GM12878 (cell line): ENCODE measurements around the gene HIF3A. TPM values are rescaled to one million over a fixed set of nuclear protein-coding genes. Genes with fewer than 3 reads are reported as not detected.

Experiments used
- ATAC-seq: fragments of 200-7000 bp; cut with Tn5 transposase; 3 replicates; pipeline ENCODE4 v1.9.1; 2020; ENCODE audit warnings: mild to moderate bottlenecking, moderate library complexity
- BruUV-seq: library from RNA; stranded (reverse); fragments of 400-500 nt; replicated peaks from 2 replicates; lab custom pipeline; 2021; lab: Mats Ljungman, UMichigan
- CTCF ChIA-PET: fragments of 300-600 bp; sonication (Branson Sonifier 250); formaldehyde crosslinking; extraction: SDS; loops from one replicate; lab custom pipeline; 2021; ENCODE audit warnings: inconsistent platforms; lab: Yijun Ruan, JAX
- POLR2A ChIA-PET: fragments of 350-600 bp; formaldehyde crosslinking; extraction: SDS; loops from one replicate; lab custom pipeline; 2021; ENCODE audit warnings: inconsistent platforms; lab: Charles Lee
- RAD21 ChIA-PET: fragments of 300-600 bp; sonication (Branson Sonifier 250); formaldehyde crosslinking; loops from one replicate; lab custom pipeline; 2023; ENCODE audit warnings: antibody characterized with exemption; ENCODE audit not compliant: unreplicated experiment; lab: Charles Lee
- SMC1A ChIA-PET: fragments of 300-600 bp; sonication (Branson Sonifier 250); formaldehyde crosslinking; loops from one replicate; lab custom pipeline; 2023; ENCODE audit not compliant: unreplicated experiment, uncharacterized antibody; lab: Charles Lee
- DNase-seq: peaks from one replicate; pipeline ENCODE4 v3.0.0-alpha.2; 2011; ENCODE audit warnings: low read depth, low spot score
- FAIRE-seq: peaks from 3 replicates; lab custom pipeline; 2011; peaks lifted over from hg19 to GRCh38; lab: Jason Lieb, UNC
- H2AFZ ChIP-seq: 2 replicates; pipeline ENCODE4 v1.6.0; 2011; ENCODE audit warnings: low read depth, low read length, control low read depth; ENCODE audit not compliant: control insufficient read depth
- H3K27ac ChIP-seq: 2 replicates; pipeline ENCODE4 v1.5.1; 2011; ENCODE audit warnings: control low read depth; ENCODE audit not compliant: control insufficient read depth, insufficient read depth
- H3K27me3 ChIP-seq, 2 experiments: replicated peaks in 1 of 2; 2 replicates each; pipeline versions ENCODE4 v1.6.0 to v1.6.1; 2011; ENCODE audit warnings: low read length in 1 of 2; ENCODE audit not compliant: control insufficient read depth in 2 of 2, insufficient read depth in 2 of 2
- H3K36me3 ChIP-seq, 2 experiments: 2 replicates each; pipeline ENCODE4 v1.5.1; 2011; ENCODE audit warnings: low read length in 1 of 2; ENCODE audit not compliant: control insufficient read depth in 2 of 2, insufficient read depth in 2 of 2
- H3K4me1 ChIP-seq: 2 replicates; pipeline ENCODE4 v1.6.1; 2011; ENCODE audit warnings: mild to moderate bottlenecking, low read length, moderate library complexity, mixed read lengths; ENCODE audit not compliant: control insufficient read depth, insufficient read depth
- H3K4me2 ChIP-seq: 2 replicates; pipeline ENCODE4 v1.6.0; 2011; ENCODE audit warnings: control low read depth; ENCODE audit not compliant: control insufficient read depth, insufficient read depth
- H3K4me3 ChIP-seq: fragments of 200-600 bp; sonication (generic); 2 replicates; pipeline ENCODE4 v1.5.1; 2016
- H3K79me2 ChIP-seq: 2 replicates; pipeline ENCODE4 v1.6.0; 2011; ENCODE audit warnings: low read length; ENCODE audit not compliant: control insufficient read depth, insufficient read depth
- H3K9ac ChIP-seq: 2 replicates; pipeline ENCODE4 v1.8.0; 2011; ENCODE audit warnings: low read length, control low read depth, mixed read lengths; ENCODE audit not compliant: control insufficient read depth, insufficient read depth
- H3K9me3 ChIP-seq: replicated peaks from 3 replicates; pipeline ENCODE4 v1.5.1; 2011; ENCODE audit warnings: mild to moderate bottlenecking, low read length; ENCODE audit not compliant: control insufficient read depth, insufficient read depth
- H4K20me1 ChIP-seq: 2 replicates; pipeline ENCODE4 v1.6.0; 2011; ENCODE audit not compliant: control insufficient read depth, insufficient read depth
- BCL11A ChIP-seq: IDR thresholded peaks from 2 replicates; pipeline ENCODE4 v1.6.1; 2011; ENCODE audit warnings: low read depth, low read length
- BRCA1 ChIP-seq: IDR thresholded peaks from 2 replicates; pipeline ENCODE4 v1.6.1; 2011; ENCODE audit warnings: low read depth, low read length, improper control_type of control experiment
- KAT2A ChIP-seq: conservative IDR thresholded peaks from 2 replicates; pipeline ENCODE4 v1.6.1; 2011; ENCODE audit warnings: low read depth, low read length; ENCODE audit not compliant: control insufficient read depth
- MYC ChIP-seq: IDR thresholded peaks from 2 replicates; pipeline ENCODE4 v1.6.1; 2011; ENCODE audit warnings: mild to moderate bottlenecking, low read length, moderate library complexity, inconsistent platforms; ENCODE audit not compliant: insufficient read depth, insufficient replicate concordance, insufficient read length, severe bottlenecking
- NFIC ChIP-seq: IDR thresholded peaks from 2 replicates; pipeline ENCODE4 v1.6.1; 2012; ENCODE audit warnings: low read depth, mild to moderate bottlenecking, inconsistent platforms, low read length, moderate library complexity
- SIN3A ChIP-seq: IDR thresholded peaks from 2 replicates; pipeline ENCODE4 v1.6.1; 2012; ENCODE audit warnings: low read depth, low read length, improper control_type of control experiment
- SMARCA5 ChIP-seq: fragments of 450-650 bp; IDR thresholded peaks from 2 replicates; pipeline ENCODE4 v1.6.1; 2017; ENCODE audit warnings: mild to moderate bottlenecking
- SP1 ChIP-seq: IDR thresholded peaks from one replicate; pipeline ENCODE4 v1.6.1; 2011; ENCODE audit warnings: low read depth, low read length
- ZSCAN29 ChIP-seq: fragments of 450-650 bp; IDR thresholded peaks from 2 replicates; pipeline ENCODE4 v1.6.1; 2017; ENCODE audit warnings: mild to moderate bottlenecking, moderate library complexity
- ZZZ3 ChIP-seq: IDR thresholded peaks from 2 replicates; pipeline ENCODE4 v1.6.1; 2011; ENCODE audit warnings: low read depth; ENCODE audit not compliant: control insufficient read depth, insufficient read length
- WGBS: methylation state at CpG from one replicate; pipeline ENCODE4 v1.1.6; 2016; ENCODE audit warnings: low lambda C conversion rate; ENCODE audit not compliant: insufficient replicate concordance, insufficient coverage; ENCODE audit errors: missing lambda C conversion rate; 5-methylcytosine and 5-hydroxymethylcytosine counted together
- in situ Hi-C: fragments of 300-500 bp; cut with MboI; formaldehyde crosslinking; loops from 9 replicates; pipeline ENCODE4 v1.14.3; 2018; ENCODE audit warnings: mixed read lengths
- intact Hi-C: fragments of 100-400 bp; cut with micrococcal nuclease; formaldehyde crosslinking; loops from one replicate; pipeline ENCODE4 v1.14.2; 2022; ENCODE audit not compliant: unreplicated experiment
- polyA plus RNA-seq, 11 experiments: library from polyadenylated mRNA; depleted of rRNA in 4 of 11; unstranded in 6 of 11; stranded (reverse) in 5 of 11; fragments of >200 nt; fragmentation: Nextera tagmentation in 4 of 11; fragmentation: Illumina TruSeq in 1 of 11; extraction: Ambion mirVana in 4 of 11; extraction: Trizol in 1 of 11; gene quantifications; 1 replicate in 1 of 11; 2 replicates in 10 of 11; pipeline versions ENCODE4 v1.2.1 to v1.2.3, GENCODE V29; 2011 to 2016; ENCODE audit warnings: inconsistent platforms in 2 of 11, missing spikeins in 2 of 11, low read depth in 1 of 11
- total RNA-seq, 4 experiments: library from RNA; depleted of rRNA in 3 of 4; stranded (reverse); fragments of >200 nt in 3 of 4; fragmentation: Illumina TruSeq in 1 of 4; extraction: Trizol in 1 of 4; gene quantifications; 2 replicates each; pipeline versions ENCODE4 v1.2.1 to v1.2.3, GENCODE V29; 2013 to 2021
- TF ChIP-seq, protein P1 (sequence below): fragments of 450-650 bp; IDR thresholded peaks from 2 replicates; pipeline ENCODE4 v1.6.1; 2017; ENCODE audit warnings: mild to moderate bottlenecking, moderate library complexity
- TF ChIP-seq, protein P2 (sequence below): fragments of 450-650 bp; formaldehyde crosslinking; IDR thresholded peaks from 2 replicates; pipeline ENCODE4 v1.5.0; 2022; ENCODE audit warnings: mild to moderate bottlenecking, missing genetic modification characterization
- TF ChIP-seq, protein P3 (sequence below): fragments of 450-650 bp; IDR thresholded peaks from 2 replicates; pipeline ENCODE4 v1.6.1; 2017; ENCODE audit warnings: mild to moderate bottlenecking
- TF ChIP-seq, protein P4 (sequence below): fragments of 450-650 bp; IDR thresholded peaks from 2 replicates; pipeline ENCODE4 v1.6.1; 2016; ENCODE audit warnings: mild to moderate bottlenecking

HIF3A gene
- total and polyA plus RNA-seq, 10 of the 15 experiments (the other 5 are each of a cell fraction or from before 2014, with no cell fraction given): 0.03 to 0.20 (median 0.06) TPM; not detected in 5

DNA sequence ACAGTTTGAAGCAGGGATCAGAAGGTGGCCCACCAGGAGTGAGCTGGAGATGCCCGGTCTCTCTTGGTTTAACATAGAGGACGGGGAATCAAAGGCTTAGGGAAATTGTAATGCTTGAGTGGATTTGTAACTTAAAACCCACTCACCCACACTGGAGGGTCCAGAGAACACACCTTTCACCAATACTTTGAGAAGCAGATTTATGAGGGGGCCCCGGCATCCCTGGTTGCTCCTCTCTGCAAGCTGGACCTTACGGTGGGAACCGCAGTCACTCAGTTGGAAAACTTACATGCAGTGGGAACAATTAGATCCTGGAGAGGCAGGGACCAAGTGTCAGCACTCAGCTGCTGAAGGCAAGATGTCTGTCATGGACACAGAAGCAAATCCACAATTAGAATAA lies 70.6 kb downstream of the HIF3A start:
- H3K79me2 ChIP-seq: peaks cover 12% of the 10 kb centered on the region
- ChIA-PET POLR2A (no interaction called here), RAD21 (no interaction called here), CTCF (interaction anchor here (2.1 kb wide), 1 partner anchor 20 kb away, joined by 11 read pairs; the partner anchor contains the start of gene PPP5C), SMC1A (no interaction called here)
- 97% methylated on average over 5 of the region's 5 CpGs for WGBS
- H3K9ac ChIP-seq: no peak overlapping the region
- no peak for FAIRE-seq
- H4K20me1 ChIP-seq: peaks cover 3% of the 10 kb centered on the region; the same call in 1 of the 2 replicates
- no peak overlapping the region for H3K4me3 ChIP-seq
- no TSS peak for BruUV-seq
- no peak overlapping the region for H3K27ac ChIP-seq
- peaks cover 7% of the 10 kb centered on the region for H3K4me1 ChIP-seq
- H3K9me3 ChIP-seq: no peaks in the 10 kb centered on the region
- H2AFZ ChIP-seq: no peak overlapping the region
- in situ Hi-C loops (no loop called here), intact Hi-C loops (no loop called here)
- H3K27me3 ChIP-seq: no peaks in the 10 kb centered on the region
- ATAC-seq: no peak
- no peak for DNase-seq
- H3K4me2 ChIP-seq: no peak overlapping the region
- H3K36me3 ChIP-seq: peaks cover 23 to 25% of the 10 kb centered on the region in 2 experiments
- TF ChIP-seq ZZZ3 (no peak), NFIC (no peak), ZSCAN29 (no peak), KAT2A (no peak), BCL11A (no peak), MYC (no peak), BRCA1 (no peak), SP1 (no peak), SMARCA5 (no peak), SIN3A (no peak)
- TF ChIP-seq, protein P1, sequence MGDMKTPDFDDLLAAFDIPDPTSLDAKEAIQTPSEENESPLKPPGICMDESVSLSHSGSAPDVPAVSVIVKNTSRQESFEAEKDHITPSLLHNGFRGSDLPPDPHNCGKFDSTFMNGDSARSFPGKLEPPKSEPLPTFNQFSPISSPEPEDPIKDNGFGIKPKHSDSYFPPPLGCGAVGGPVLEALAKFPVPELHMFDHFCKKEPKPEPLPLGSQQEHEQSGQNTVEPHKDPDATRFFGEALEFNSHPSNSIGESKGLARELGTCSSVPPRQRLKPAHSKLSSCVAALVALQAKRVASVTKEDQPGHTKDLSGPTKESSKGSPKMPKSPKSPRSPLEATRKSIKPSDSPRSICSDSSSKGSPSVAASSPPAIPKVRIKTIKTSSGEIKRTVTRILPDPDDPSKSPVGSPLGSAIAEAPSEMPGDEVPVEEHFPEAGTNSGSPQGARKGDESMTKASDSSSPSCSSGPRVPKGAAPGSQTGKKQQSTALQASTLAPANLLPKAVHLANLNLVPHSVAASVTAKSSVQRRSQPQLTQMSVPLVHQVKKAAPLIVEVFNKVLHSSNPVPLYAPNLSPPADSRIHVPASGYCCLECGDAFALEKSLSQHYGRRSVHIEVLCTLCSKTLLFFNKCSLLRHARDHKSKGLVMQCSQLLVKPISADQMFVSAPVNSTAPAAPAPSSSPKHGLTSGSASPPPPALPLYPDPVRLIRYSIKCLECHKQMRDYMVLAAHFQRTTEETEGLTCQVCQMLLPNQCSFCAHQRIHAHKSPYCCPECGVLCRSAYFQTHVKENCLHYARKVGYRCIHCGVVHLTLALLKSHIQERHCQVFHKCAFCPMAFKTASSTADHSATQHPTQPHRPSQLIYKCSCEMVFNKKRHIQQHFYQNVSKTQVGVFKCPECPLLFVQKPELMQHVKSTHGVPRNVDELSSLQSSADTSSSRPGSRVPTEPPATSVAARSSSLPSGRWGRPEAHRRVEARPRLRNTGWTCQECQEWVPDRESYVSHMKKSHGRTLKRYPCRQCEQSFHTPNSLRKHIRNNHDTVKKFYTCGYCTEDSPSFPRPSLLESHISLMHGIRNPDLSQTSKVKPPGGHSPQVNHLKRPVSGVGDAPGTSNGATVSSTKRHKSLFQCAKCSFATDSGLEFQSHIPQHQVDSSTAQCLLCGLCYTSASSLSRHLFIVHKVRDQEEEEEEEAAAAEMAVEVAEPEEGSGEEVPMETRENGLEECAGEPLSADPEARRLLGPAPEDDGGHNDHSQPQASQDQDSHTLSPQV: no peak
- TF ChIP-seq, protein P2, sequence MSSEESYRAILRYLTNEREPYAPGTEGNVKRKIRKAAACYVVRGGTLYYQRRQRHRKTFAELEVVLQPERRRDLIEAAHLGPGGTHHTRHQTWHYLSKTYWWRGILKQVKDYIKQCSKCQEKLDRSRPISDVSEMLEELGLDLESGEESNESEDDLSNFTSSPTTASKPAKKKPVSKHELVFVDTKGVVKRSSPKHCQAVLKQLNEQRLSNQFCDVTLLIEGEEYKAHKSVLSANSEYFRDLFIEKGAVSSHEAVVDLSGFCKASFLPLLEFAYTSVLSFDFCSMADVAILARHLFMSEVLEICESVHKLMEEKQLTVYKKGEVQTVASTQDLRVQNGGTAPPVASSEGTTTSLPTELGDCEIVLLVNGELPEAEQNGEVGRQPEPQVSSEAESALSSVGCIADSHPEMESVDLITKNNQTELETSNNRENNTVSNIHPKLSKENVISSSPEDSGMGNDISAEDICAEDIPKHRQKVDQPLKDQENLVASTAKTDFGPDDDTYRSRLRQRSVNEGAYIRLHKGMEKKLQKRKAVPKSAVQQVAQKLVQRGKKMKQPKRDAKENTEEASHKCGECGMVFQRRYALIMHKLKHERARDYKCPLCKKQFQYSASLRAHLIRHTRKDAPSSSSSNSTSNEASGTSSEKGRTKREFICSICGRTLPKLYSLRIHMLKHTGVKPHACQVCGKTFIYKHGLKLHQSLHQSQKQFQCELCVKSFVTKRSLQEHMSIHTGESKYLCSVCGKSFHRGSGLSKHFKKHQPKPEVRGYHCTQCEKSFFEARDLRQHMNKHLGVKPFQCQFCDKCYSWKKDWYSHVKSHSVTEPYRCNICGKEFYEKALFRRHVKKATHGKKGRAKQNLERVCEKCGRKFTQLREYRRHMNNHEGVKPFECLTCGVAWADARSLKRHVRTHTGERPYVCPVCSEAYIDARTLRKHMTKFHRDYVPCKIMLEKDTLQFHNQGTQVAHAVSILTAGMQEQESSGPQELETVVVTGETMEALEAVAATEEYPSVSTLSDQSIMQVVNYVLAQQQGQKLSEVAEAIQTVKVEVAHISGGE (CRISPR knock-in tag): no peak
- TF ChIP-seq, protein P3, sequence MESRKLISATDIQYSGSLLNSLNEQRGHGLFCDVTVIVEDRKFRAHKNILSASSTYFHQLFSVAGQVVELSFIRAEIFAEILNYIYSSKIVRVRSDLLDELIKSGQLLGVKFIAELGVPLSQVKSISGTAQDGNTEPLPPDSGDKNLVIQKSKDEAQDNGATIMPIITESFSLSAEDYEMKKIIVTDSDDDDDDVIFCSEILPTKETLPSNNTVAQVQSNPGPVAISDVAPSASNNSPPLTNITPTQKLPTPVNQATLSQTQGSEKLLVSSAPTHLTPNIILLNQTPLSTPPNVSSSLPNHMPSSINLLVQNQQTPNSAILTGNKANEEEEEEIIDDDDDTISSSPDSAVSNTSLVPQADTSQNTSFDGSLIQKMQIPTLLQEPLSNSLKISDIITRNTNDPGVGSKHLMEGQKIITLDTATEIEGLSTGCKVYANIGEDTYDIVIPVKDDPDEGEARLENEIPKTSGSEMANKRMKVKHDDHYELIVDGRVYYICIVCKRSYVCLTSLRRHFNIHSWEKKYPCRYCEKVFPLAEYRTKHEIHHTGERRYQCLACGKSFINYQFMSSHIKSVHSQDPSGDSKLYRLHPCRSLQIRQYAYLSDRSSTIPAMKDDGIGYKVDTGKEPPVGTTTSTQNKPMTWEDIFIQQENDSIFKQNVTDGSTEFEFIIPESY: no peak
- TF ChIP-seq, protein P4, sequence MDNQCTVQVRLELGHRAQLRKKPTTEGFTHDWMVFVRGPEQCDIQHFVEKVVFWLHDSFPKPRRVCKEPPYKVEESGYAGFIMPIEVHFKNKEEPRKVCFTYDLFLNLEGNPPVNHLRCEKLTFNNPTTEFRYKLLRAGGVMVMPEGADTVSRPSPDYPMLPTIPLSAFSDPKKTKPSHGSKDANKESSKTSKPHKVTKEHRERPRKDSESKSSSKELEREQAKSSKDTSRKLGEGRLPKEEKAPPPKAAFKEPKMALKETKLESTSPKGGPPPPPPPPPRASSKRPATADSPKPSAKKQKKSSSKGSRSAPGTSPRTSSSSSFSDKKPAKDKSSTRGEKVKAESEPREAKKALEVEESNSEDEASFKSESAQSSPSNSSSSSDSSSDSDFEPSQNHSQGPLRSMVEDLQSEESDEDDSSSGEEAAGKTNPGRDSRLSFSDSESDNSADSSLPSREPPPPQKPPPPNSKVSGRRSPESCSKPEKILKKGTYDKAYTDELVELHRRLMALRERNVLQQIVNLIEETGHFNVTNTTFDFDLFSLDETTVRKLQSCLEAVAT: no peak
